ENCODE measurements around the gene TM9SF4.

TM9SF4 gene

GRCh38 chr20:32203356-32204204 is 94.1 kb downstream of the TM9SF4 start:
- TF ChIP-seq CREB1 (IDR thresholded peaks at IDR 0.05; ENCODE audit: low read depth) = no peak
- TF ChIP-seq CEBPB (IDR thresholded peaks at IDR 0.05) = no peak
- TF ChIP-seq TCF12 (IDR thresholded peaks at IDR 0.05; ENCODE audit: low read depth) = no peak
- no peak for TF ChIP-seq FOXM1 (IDR thresholded peaks at IDR 0.05; ENCODE audit: borderline replicate concordance, low read depth)
- no peak for TF ChIP-seq REST (IDR thresholded peaks at IDR 0.05; ENCODE audit: low read depth)
- TF ChIP-seq NFIC (IDR thresholded peaks at IDR 0.05) = no peak
- no peak for TF ChIP-seq EGR1 (IDR thresholded peaks at IDR 0.05)
- TF ChIP-seq TEAD4 (IDR thresholded peaks at IDR 0.05) = no peak
- TF ChIP-seq EP300 (IDR thresholded peaks at IDR 0.05; ENCODE audit: borderline replicate concordance) = no peak
- TF ChIP-seq ZBTB7A (IDR thresholded peaks at IDR 0.05; ENCODE audit: low read depth) = no peak
- no peak for TF ChIP-seq TAF1 (IDR thresholded peaks at IDR 0.05; ENCODE audit: low read depth)
- TF ChIP-seq RAD21 (IDR thresholded peaks at IDR 0.05; ENCODE audit: low read depth) = no peak
- TF ChIP-seq YY1 (IDR thresholded peaks at IDR 0.05; ENCODE audit: low read depth) = no peak
- no peak for TF ChIP-seq USF1 (IDR thresholded peaks at IDR 0.05)
- TF ChIP-seq MAX (IDR thresholded peaks at IDR 0.05) = no peak

GRCh38 chr20:32204205-32205109 is 94.9 kb downstream of the TM9SF4 start:
- TF ChIP-seq TAF1 (IDR thresholded peaks at IDR 0.05; ENCODE audit: low read depth) (no peak), CEBPB (IDR thresholded peaks at IDR 0.05) (no peak), NFIC (IDR thresholded peaks at IDR 0.05) (no peak), YY1 (IDR thresholded peaks at IDR 0.05; ENCODE audit: low read depth) (no peak), ZBTB7A (IDR thresholded peaks at IDR 0.05; ENCODE audit: low read depth) (no peak), EGR1 (IDR thresholded peaks at IDR 0.05) (no peak), USF1 (IDR thresholded peaks at IDR 0.05) (no peak), MAX (IDR thresholded peaks at IDR 0.05) (no peak), EP300 (IDR thresholded peaks at IDR 0.05; ENCODE audit: borderline replicate concordance) (no peak), TCF12 (IDR thresholded peaks at IDR 0.05; ENCODE audit: low read depth) (no peak), CREB1 (IDR thresholded peaks at IDR 0.05; ENCODE audit: low read depth) (no peak), TEAD4 (IDR thresholded peaks at IDR 0.05) (no peak), RAD21 (IDR thresholded peaks at IDR 0.05; ENCODE audit: low read depth) (no peak), FOXM1 (IDR thresholded peaks at IDR 0.05; ENCODE audit: borderline replicate concordance, low read depth) (no peak), REST (IDR thresholded peaks at IDR 0.05; ENCODE audit: low read depth) (no peak)

GRCh38 chr20:32205110-32205842 is 95.8 kb downstream of the TM9SF4 start:
- TF ChIP-seq REST (IDR thresholded peaks at IDR 0.05; ENCODE audit: low read depth) = no peak

All from Ishikawa (cell line).